ENCODE measurements around the gene MIGA1. TPM values are rescaled to one million over a fixed set of nuclear protein-coding genes. Genes with fewer than 3 reads are reported as not detected.
A peak's percentile ranks its signal among the peaks of the same experiment; 100 is the strongest.

The MIGA1 gene
- total and polyA plus RNA-seq, 9 of the 15 experiments (the other 6 are each of a cell fraction or from before 2014, with no cell fraction given), result 1.6 to 5.1 (median 2.9) TPM

DNA sequence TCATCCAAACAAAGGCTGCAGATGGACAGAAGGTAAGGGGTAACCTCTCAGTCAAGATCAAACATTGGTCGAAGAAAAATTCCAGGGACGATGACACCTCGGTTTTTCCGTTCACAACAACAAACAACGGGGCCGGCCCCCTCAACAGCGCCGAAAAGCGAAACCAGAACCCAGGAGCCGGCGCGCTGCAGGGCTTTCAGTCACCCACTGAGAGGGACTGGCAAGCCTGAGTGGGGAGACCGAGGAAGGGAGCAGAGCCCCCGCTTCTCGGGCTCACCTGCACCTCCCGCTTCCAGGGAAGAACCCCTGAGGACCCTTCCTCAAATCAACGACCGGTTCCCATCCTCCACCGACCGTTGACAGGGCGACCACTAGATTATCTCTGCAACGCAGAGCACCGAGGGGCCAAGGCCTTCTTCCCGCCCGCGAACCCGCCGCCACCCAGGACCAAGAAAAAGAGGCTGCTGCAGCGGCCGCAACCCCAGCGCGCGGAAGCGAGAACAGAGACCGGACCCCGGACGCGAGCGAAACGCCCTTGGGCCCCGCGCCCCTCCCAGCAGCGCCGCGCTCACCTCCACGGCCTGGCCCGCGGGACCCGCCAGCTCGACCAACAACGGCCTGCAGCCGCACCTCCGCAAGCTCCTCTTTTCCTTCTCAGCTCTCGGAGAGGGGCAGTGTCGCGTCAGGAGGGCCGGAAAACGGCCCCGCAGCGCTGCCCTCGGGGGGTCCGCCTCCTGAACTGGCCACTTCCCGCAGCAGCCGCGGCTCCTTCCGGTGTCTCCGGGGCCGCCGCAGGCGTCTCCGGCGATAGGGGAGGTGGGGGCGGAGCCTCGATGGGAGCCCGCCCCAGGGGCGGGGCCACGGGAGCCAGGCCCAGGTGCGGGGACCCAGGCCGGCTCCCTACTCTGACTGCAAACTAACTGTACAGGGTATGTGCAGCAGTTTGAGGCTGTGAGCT is 20.1 kb upstream of the MIGA1 start, which contains the start of gene USP33 (continued):
- TF ChIP-seq KLF13 (tag; IDR thresholded peaks at IDR 0.05; ENCODE audit: borderline replicate concordance, low read depth) (peak; percentile 26; the same call in 1 of the 2 replicates), POLR2G (IDR thresholded peaks at IDR 0.05; ENCODE audit: low read depth, low read length) (peak; percentile 95), KAT7 (CRISPR knock-in tag; IDR thresholded peaks at IDR 0.05; ENCODE audit: borderline replicate concordance) (peak; percentile 87), BCOR (IDR thresholded peaks at IDR 0.05) (0 out of 2 replicates have a peak, but pooled peaks have one; percentile 19), SMAD4 (CRISPR knock-in tag; conservative IDR thresholded peaks at IDR 0.05) (peak; percentile 82), ELF1 (tag; IDR thresholded peaks at IDR 0.05) (peak; percentile 76)
- TF ChIP-seq, protein P1, sequence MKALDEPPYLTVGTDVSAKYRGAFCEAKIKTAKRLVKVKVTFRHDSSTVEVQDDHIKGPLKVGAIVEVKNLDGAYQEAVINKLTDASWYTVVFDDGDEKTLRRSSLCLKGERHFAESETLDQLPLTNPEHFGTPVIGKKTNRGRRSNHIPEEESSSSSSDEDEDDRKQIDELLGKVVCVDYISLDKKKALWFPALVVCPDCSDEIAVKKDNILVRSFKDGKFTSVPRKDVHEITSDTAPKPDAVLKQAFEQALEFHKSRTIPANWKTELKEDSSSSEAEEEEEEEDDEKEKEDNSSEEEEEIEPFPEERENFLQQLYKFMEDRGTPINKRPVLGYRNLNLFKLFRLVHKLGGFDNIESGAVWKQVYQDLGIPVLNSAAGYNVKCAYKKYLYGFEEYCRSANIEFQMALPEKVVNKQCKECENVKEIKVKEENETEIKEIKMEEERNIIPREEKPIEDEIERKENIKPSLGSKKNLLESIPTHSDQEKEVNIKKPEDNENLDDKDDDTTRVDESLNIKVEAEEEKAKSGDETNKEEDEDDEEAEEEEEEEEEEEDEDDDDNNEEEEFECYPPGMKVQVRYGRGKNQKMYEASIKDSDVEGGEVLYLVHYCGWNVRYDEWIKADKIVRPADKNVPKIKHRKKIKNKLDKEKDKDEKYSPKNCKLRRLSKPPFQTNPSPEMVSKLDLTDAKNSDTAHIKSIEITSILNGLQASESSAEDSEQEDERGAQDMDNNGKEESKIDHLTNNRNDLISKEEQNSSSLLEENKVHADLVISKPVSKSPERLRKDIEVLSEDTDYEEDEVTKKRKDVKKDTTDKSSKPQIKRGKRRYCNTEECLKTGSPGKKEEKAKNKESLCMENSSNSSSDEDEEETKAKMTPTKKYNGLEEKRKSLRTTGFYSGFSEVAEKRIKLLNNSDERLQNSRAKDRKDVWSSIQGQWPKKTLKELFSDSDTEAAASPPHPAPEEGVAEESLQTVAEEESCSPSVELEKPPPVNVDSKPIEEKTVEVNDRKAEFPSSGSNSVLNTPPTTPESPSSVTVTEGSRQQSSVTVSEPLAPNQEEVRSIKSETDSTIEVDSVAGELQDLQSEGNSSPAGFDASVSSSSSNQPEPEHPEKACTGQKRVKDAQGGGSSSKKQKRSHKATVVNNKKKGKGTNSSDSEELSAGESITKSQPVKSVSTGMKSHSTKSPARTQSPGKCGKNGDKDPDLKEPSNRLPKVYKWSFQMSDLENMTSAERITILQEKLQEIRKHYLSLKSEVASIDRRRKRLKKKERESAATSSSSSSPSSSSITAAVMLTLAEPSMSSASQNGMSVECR (CRISPR knock-in tag; IDR thresholded peaks at IDR 0.05), result 0 out of 2 replicates have a peak, but pooled peaks have one; percentile 56
- TF ChIP-seq, protein P2, sequence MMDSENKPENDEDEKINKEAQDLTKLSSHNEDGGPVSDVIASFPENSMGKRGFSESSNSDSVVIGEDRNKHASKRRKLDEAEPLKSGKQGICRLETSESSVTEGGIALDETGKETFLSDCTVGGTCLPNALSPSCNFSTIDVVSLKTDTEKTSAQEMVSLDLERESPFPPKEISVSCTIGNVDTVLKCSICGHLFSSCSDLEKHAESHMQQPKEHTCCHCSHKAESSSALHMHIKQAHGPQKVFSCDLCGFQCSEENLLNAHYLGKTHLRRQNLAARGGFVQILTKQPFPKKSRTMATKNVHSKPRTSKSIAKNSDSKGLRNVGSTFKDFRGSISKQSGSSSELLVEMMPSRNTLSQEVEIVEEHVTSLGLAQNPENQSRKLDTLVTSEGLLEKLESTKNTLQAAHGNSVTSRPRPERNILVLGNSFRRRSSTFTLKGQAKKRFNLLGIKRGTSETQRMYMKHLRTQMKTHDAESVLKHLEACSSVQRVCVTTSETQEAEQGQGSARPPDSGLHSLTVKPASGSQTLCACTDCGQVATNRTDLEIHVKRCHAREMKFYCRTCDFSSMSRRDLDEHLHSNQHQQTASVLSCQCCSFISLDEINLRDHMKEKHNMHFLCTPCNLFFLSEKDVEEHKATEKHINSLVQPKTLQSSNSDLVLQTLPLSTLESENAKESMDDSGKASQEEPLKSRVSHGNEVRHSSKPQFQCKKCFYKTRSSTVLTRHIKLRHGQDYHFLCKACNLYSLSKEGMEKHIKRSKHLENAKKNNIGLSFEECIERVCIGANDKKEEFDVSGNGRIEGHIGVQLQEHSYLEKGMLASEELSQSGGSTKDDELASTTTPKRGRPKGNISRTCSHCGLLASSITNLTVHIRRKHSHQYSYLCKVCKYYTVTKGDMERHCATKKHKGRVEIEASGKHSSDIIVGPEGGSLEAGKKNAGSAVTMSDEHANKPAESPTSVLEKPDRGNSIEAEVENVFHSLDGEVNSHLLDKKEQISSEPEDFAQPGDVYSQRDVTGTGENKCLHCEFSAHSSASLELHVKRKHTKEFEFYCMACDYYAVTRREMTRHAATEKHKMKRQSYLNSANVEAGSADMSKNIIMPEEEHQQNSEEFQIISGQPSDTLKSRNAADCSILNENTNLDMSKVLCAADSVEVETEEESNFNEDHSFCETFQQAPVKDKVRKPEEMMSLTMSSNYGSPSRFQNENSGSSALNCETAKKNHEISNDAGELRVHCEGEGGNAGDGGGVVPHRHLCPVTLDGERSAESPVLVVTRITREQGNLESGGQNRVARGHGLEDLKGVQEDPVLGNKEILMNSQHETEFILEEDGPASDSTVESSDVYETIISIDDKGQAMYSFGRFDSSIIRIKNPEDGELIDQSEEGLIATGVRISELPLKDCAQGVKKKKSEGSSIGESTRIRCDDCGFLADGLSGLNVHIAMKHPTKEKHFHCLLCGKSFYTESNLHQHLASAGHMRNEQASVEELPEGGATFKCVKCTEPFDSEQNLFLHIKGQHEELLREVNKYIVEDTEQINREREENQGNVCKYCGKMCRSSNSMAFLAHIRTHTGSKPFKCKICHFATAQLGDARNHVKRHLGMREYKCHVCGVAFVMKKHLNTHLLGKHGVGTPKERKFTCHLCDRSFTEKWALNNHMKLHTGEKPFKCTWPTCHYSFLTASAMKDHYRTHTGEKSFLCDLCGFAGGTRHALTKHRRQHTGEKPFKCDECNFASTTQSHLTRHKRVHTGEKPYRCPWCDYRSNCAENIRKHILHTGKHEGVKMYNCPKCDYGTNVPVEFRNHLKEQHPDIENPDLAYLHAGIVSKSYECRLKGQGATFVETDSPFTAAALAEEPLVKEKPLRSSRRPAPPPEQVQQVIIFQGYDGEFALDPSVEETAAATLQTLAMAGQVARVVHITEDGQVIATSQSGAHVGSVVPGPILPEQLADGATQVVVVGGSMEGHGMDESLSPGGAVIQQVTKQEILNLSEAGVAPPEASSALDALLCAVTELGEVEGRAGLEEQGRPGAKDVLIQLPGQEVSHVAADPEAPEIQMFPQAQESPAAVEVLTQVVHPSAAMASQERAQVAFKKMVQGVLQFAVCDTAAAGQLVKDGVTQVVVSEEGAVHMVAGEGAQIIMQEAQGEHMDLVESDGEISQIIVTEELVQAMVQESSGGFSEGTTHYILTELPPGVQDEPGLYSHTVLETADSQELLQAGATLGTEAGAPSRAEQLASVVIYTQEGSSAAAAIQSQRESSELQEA (IDR thresholded peaks at IDR 0.05; ENCODE audit: low read depth), result no peak
- TF ChIP-seq, protein P3, sequence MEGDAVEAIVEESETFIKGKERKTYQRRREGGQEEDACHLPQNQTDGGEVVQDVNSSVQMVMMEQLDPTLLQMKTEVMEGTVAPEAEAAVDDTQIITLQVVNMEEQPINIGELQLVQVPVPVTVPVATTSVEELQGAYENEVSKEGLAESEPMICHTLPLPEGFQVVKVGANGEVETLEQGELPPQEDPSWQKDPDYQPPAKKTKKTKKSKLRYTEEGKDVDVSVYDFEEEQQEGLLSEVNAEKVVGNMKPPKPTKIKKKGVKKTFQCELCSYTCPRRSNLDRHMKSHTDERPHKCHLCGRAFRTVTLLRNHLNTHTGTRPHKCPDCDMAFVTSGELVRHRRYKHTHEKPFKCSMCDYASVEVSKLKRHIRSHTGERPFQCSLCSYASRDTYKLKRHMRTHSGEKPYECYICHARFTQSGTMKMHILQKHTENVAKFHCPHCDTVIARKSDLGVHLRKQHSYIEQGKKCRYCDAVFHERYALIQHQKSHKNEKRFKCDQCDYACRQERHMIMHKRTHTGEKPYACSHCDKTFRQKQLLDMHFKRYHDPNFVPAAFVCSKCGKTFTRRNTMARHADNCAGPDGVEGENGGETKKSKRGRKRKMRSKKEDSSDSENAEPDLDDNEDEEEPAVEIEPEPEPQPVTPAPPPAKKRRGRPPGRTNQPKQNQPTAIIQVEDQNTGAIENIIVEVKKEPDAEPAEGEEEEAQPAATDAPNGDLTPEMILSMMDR (IDR thresholded peaks at IDR 0.05 in 2 of 3, conservative IDR thresholded peaks at IDR 0.05 in 1 of 3; ENCODE audit: insufficient read depth in 2 of 3, low read depth in 1 of 3, low read length in 3 of 3), result peak in 2 of 3 experiments; percentile 4 to 12; a peak in 1 of 6 replicates

Measured in K562 (cell line).